Calu3 (cell line): ENCODE results near the gene LAMA5. TPM values are rescaled to one million over a fixed set of nuclear protein-coding genes. Genes with fewer than 3 reads are reported as not detected.

Experiments
- BruUV-seq: library from RNA; stranded (reverse); fragments of 400-500 nt; replicated peaks from 2 replicates; lab custom pipeline; 2021; lab: Mats Ljungman, UMichigan
- CTCF ChIA-PET: fragments of 300-600 bp; sonication (Branson Sonifier 250); formaldehyde crosslinking; loops from one replicate; lab custom pipeline; 2022; ENCODE audit warnings: antibody characterized with exemption; lab: Charles Lee
- DNase-seq: peaks from one replicate; pipeline ENCODE4 v3.0.0; 2022
- H3K27ac Mint-ChIP-seq: one replicate; pipeline ENCODE4 v1.8.0; 2022; ENCODE audit warnings: mixed read lengths; ENCODE audit not compliant: unreplicated experiment
- H3K27me3 Mint-ChIP-seq: one replicate; pipeline ENCODE4 v1.8.0; 2022; ENCODE audit warnings: mixed read lengths; ENCODE audit not compliant: unreplicated experiment
- H3K36me3 Mint-ChIP-seq: one replicate; pipeline ENCODE4 v1.8.0; 2022; ENCODE audit warnings: mild to moderate bottlenecking, moderate library complexity, mixed read lengths; ENCODE audit not compliant: insufficient read depth, unreplicated experiment
- H3K4me1 Mint-ChIP-seq: one replicate; pipeline ENCODE4 v1.8.0; 2022; ENCODE audit warnings: mild to moderate bottlenecking, low read depth, mixed read lengths; ENCODE audit not compliant: unreplicated experiment
- H3K4me3 Mint-ChIP-seq: one replicate; pipeline ENCODE4 v1.8.0; 2022; ENCODE audit warnings: mild to moderate bottlenecking, low read depth, moderate library complexity, mixed read lengths; ENCODE audit not compliant: unreplicated experiment
- H3K9me3 Mint-ChIP-seq: one replicate; pipeline ENCODE4 v1.8.0; 2022; ENCODE audit warnings: low read depth, mixed read lengths; ENCODE audit not compliant: unreplicated experiment
- CTCF ChIP-seq: fragments of 200-600 bp; IDR thresholded peaks from one replicate; pipeline ENCODE4 v1.8.0; 2022; ENCODE audit warnings: antibody characterized with exemption; ENCODE audit not compliant: unreplicated experiment
- intact Hi-C: fragments of 100-400 bp; cut with micrococcal nuclease; formaldehyde crosslinking; loops from one replicate; pipeline ENCODE4 v1.10.0; 2022; ENCODE audit not compliant: unreplicated experiment
- total RNA-seq: library from RNA; stranded (reverse); gene quantifications from 2 replicates; pipeline ENCODE4 v1.2.3, GENCODE V29; 2022

LAMA5 gene
- total RNA-seq, 1 experiment from 2014 or later = 763 TPM

- Mint-ChIP-seq H3K4me3 (no peak overlapping the region), H3K9me3 (no peaks in the 10 kb centered on the region), H3K36me3 (peaks cover 93% of the 10 kb centered on the region), H3K27ac (no peak overlapping the region), H3K27me3 (no peaks in the 10 kb centered on the region), H3K4me1 (peaks cover 10% of the 10 kb centered on the region)
- TF ChIP-seq CTCF = no peak
- CTCF ChIA-PET = interaction anchor here (0.6 kb wide), 1 partner anchor 47 kb away, joined by 8 read pairs; no protein-coding TSS in a partner anchor
- BruUV-seq = no TSS peak
- intact Hi-C loops = no loop called here
- DNase-seq = no peak
Measured at GRCh38 chr20:62312662-62312977, 54.5 kb downstream of the LAMA5 start.

- no peak for DNase-seq
- Mint-ChIP-seq H3K27ac (no peak overlapping the region), H3K27me3 (no peaks in the 10 kb centered on the region), H3K4me3 (no peak overlapping the region), H3K9me3 (no peaks in the 10 kb centered on the region), H3K36me3 (peaks cover 93% of the 10 kb centered on the region), H3K4me1 (peaks cover 10% of the 10 kb centered on the region)
- BruUV-seq = no TSS peak
- intact Hi-C loops = no loop called here
- CTCF ChIA-PET = no interaction called here
- no peak for TF ChIP-seq CTCF
Measured at GRCh38 chr20:62311832-62312661, 55.1 kb downstream of the LAMA5 start.

DNA sequence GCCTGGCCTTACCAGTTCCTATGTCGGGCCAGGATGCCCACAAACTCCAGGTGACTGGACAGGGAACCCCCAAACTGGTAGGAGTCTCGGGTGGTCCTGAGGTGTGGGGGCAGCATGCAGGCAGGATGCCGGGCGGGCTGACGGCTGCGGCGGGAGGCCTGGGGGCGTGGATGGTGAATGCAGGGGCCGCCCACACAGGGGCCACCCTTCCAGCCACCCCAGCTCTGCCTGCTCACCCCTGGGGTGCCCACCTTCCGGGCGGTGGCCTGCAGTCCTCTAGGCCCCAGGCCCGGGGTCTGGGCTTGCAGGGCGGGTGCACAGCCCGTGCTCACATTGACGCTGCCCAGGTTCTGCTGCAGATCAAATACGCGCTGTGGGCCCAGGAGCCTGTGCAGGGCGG, 56.0 kb downstream of the LAMA5 start:
- DNase-seq = no peak
- H3K4me1 Mint-ChIP-seq = peaks cover 14% of the 10 kb centered on the region
- CTCF ChIA-PET = interaction anchor here (0.6 kb wide), 1 partner anchor 9 kb away, joined by 4 read pairs; no protein-coding TSS in a partner anchor
- intact Hi-C loops = no loop called here
- no peak overlapping the region for H3K4me3 Mint-ChIP-seq
- BruUV-seq = no TSS peak
- no peak for TF ChIP-seq CTCF
- H3K27ac Mint-ChIP-seq = no peak overlapping the region
- H3K9me3 Mint-ChIP-seq = no peaks in the 10 kb centered on the region
- H3K36me3 Mint-ChIP-seq = peaks cover 93% of the 10 kb centered on the region
- H3K27me3 Mint-ChIP-seq = no peaks in the 10 kb centered on the region

- intact Hi-C loops = no loop called here
- H3K36me3 Mint-ChIP-seq = peaks cover 93% of the 10 kb centered on the region
- TF ChIP-seq CTCF = no peak
- H3K4me1 Mint-ChIP-seq = peaks cover 18% of the 10 kb centered on the region
- no peaks in the 10 kb centered on the region for H3K9me3 Mint-ChIP-seq
- H3K27me3 Mint-ChIP-seq = no peaks in the 10 kb centered on the region
- no peak overlapping the region for H3K27ac Mint-ChIP-seq
- no peak overlapping the region for H3K4me3 Mint-ChIP-seq
- CTCF ChIA-PET = interaction anchor here (0.6 kb wide), 1 partner anchor 8 kb away, joined by 4 read pairs; no protein-coding TSS in a partner anchor
- no peak for DNase-seq
- BruUV-seq = no TSS peak
Measured at GRCh38 chr20:62310757-62311121, 56.4 kb downstream of the LAMA5 start.
